HG03108 (cell line): ENCODE data around the gene RWDD4.

ENCODE experiments used
- ATAC-seq: cut with Tn5 transposase; IDR thresholded peaks from one replicate; pipeline ENCODE4 v1.9.1; 2021; ENCODE audit warnings: moderate library complexity; ENCODE audit not compliant: unreplicated experiment

Gene RWDD4

GRCh38 chr4:183659029-183659871, at the start of gene RWDD4, which contains the start of gene TRAPPC11:
Gene RWDD4, minus strand, starts transcription at chr4:183659185. Its CDS starts 233 bp downstream, at chr4:183658952.
Gene TRAPPC11, plus strand, starts transcription at chr4:183659293. Its CDS starts 4,575 bp downstream, at chr4:183663868.
- peak; percentile 100 for ATAC-seq

- ATAC-seq: no peak
Observed at GRCh38 chr4:183702492-183702891, 43.5 kb upstream of the RWDD4 start.

- no peak for ATAC-seq
Observed at GRCh38 chr4:183700407-183700806, 41.4 kb upstream of the RWDD4 start.

- no peak for ATAC-seq
Observed at GRCh38 chr4:183698909-183699308, 39.9 kb upstream of the RWDD4 start.

- no peak for ATAC-seq
Observed at GRCh38 chr4:183691897-183692296, 32.9 kb upstream of the RWDD4 start.

GRCh38 chr4:183691006-183691405, 32.0 kb upstream of the RWDD4 start:
- ATAC-seq: no peak

GRCh38 chr4:183688216-183688615, 29.2 kb upstream of the RWDD4 start:
- no peak for ATAC-seq

- no peak for ATAC-seq
Observed at GRCh38 chr4:183686461-183686860, 27.5 kb upstream of the RWDD4 start.

- ATAC-seq: no peak
Observed at GRCh38 chr4:183681119-183681518, 22.1 kb upstream of the RWDD4 start.

GRCh38 chr4:183675625-183676024, 16.6 kb upstream of the RWDD4 start:
- no peak for ATAC-seq

- no peak for ATAC-seq
Observed at GRCh38 chr4:183674153-183674552, 15.2 kb upstream of the RWDD4 start.

GRCh38 chr4:183670960-183671555, 12.1 kb upstream of the RWDD4 start:
- ATAC-seq: no peak

GRCh38 chr4:183670251-183670650, 11.3 kb upstream of the RWDD4 start:
- ATAC-seq: no peak

GRCh38 chr4:183666088-183666487, 7.1 kb upstream of the RWDD4 start:
- no peak for ATAC-seq

- no peak for ATAC-seq
Observed at GRCh38 chr4:183659872-183660242, 872 bp upstream of the RWDD4 start.

- ATAC-seq: peak; percentile 22
Observed at GRCh38 chr4:183658362-183659028, 490 bp downstream of the RWDD4 start.

- no peak for ATAC-seq
Observed at GRCh38 chr4:183657564-183657963, 1.4 kb downstream of the RWDD4 start.

GRCh38 chr4:183645326-183645725, 13.7 kb downstream of the RWDD4 start:
- no peak for ATAC-seq

- ATAC-seq: no peak
Observed at GRCh38 chr4:183639291-183639690, 19.7 kb downstream of the RWDD4 start.

GRCh38 chr4:183638436-183638835, 20.5 kb downstream of the RWDD4 start:
- ATAC-seq: no peak

- no peak for ATAC-seq
Observed at GRCh38 chr4:183637461-183637860, 21.5 kb downstream of the RWDD4 start.

- no peak for ATAC-seq
Observed at GRCh38 chr4:183636923-183637322, 22.1 kb downstream of the RWDD4 start.
